Mammary epithelial cell (primary cell): ENCODE results near the gene NUP93.

Experiments
- CTCF ChIP-seq, 2 donors: IDR thresholded peaks in 1 of 2; conservative IDR thresholded peaks in 1 of 2; 2 replicates each; pipeline ENCODE4 v1.5.1; 2011 to 2012; ENCODE audit warnings: inconsistent platforms in 2 of 2, low read length in 2 of 2, mild to moderate bottlenecking in 2 of 2, control low read depth in 1 of 2, low read depth in 1 of 2; ENCODE audit not compliant: insufficient read depth in 1 of 2; ENCODE audit errors: extremely low read depth in 1 of 2
- EZH2 ChIP-seq: IDR thresholded peaks from 2 replicates; pipeline ENCODE4 v1.6.1; 2012; ENCODE audit warnings: low read length, inconsistent platforms, borderline replicate concordance

GRCh38 chr16:56897026-56897799 is 167.3 kb downstream of the NUP93 start:
- TF ChIP-seq CTCF (conservative IDR thresholded peaks at IDR 0.05 in 1 of 2, IDR thresholded peaks at IDR 0.05 in 1 of 2; ENCODE audit: extremely low read depth in 1 of 2, insufficient read depth in 1 of 2, low read depth in 1 of 2, low read length in 2 of 2) (no peak), EZH2 (no peak)
